Esophagus squamous epithelium (tissue), 5 donors: ENCODE data around the gene ZCCHC7. TPM values are rescaled to one million over a fixed set of nuclear protein-coding genes. Genes with fewer than 3 reads are reported as not detected.

Source experiments
- DNase-seq: peaks from one replicate; lab custom pipeline; 2025; lab: John Stamatoyannopoulos, UW
- H3K27ac ChIP-seq, 4 donors: fragments of 200-600 bp; sonication (generic); one replicate each; pipeline ENCODE4 v1.5.1; 2016 to 2019; ENCODE audit warnings: mild to moderate bottlenecking in 1 of 4
- H3K27me3 ChIP-seq, 4 donors: fragments of 200-600 bp; sonication (generic); 1 replicate in 3 of 4; 2 replicates in 1 of 4; pipeline versions ENCODE4 v1.5.1 to v1.6.0; 2017 to 2021; ENCODE audit warnings: antibody characterized with exemption in 1 of 4
- H3K36me3 ChIP-seq, 3 donors: fragments of 200-600 bp; sonication (generic); one replicate each; pipeline ENCODE4 v1.5.1; 2016 to 2019
- H3K4me1 ChIP-seq, 3 donors: fragments of 200-600 bp; sonication (generic); one replicate each; pipeline ENCODE4 v1.5.1; 2017 to 2019
- H3K4me3 ChIP-seq, 4 donors: fragments of 200-600 bp; sonication (generic); 1 replicate in 3 of 4; 2 replicates in 1 of 4; pipeline ENCODE4 v1.5.1; 2016 to 2019; ENCODE audit warnings: mild to moderate bottlenecking in 2 of 4, moderate library complexity in 1 of 4
- H3K9me3 ChIP-seq, 3 donors: fragments of 200-600 bp; sonication (generic); one replicate each; pipeline ENCODE4 v1.5.1; 2016 to 2019
- POLR2A ChIP-seq, 4 donors: fragments of 450-650 bp; IDR thresholded peaks; one replicate each; pipeline ENCODE4 v1.6.1; 2017; ENCODE audit warnings: antibody characterized with exemption in 4 of 4, mild to moderate bottlenecking in 4 of 4, moderate library complexity in 3 of 4
- WGBS, 2 donors: methylation state at CpG; one replicate each; pipeline ENCODE4 v1.1.5; 2018; 5-methylcytosine and 5-hydroxymethylcytosine counted together
- intact Hi-C: fragments of 100-400 bp; cut with DNase I; formaldehyde crosslinking; loops from one replicate; pipeline ENCODE4 v1.15.0; 2022
- total RNA-seq, 4 donors: library from RNA; depleted of rRNA; stranded (reverse); fragments of >200 nt; gene quantifications; one replicate each; pipeline ENCODE4 v1.1.0, GENCODE V29; 2016
- TF ChIP-seq, protein P1 (sequence below), 6 experiments: fragments of 450-650 bp in 4 of 6; fragments of 200-600 bp in 2 of 6; sonication (generic) in 2 of 6; IDR thresholded peaks; one replicate each; pipeline ENCODE4 v1.5.1; 2016 to 2019; ENCODE audit warnings: antibody characterized with exemption in 6 of 6, mild to moderate bottlenecking in 4 of 6, moderate library complexity in 4 of 6
- donor health status: DM: yes; HTN: yes; CAD: no.

ZCCHC7 gene
- total RNA-seq, 4 donors from 2014 or later, result 6.1 to 21.6 (median 13.0) TPM

GRCh38 chr9:37342493-37342892 lies 222.1 kb downstream of the ZCCHC7 start:
- intact Hi-C loops, result no loop called here
- DNase-seq, result no peak
- H3K27ac ChIP-seq, result no peak overlapping the region
- H3K4me3 ChIP-seq, result no peak overlapping the region
- H3K9me3 ChIP-seq, result no peaks in the 10 kb centered on the region
- H3K4me1 ChIP-seq, result no peaks in the 10 kb centered on the region
- 76 to 87% methylated on average over 2 of the region's 2 CpGs for WGBS, 2 donors
- H3K27me3 ChIP-seq, result no peaks in the 10 kb centered on the region
- no peak for TF ChIP-seq POLR2A (IDR thresholded peaks at IDR 0.05)
- TF ChIP-seq, protein P1, sequence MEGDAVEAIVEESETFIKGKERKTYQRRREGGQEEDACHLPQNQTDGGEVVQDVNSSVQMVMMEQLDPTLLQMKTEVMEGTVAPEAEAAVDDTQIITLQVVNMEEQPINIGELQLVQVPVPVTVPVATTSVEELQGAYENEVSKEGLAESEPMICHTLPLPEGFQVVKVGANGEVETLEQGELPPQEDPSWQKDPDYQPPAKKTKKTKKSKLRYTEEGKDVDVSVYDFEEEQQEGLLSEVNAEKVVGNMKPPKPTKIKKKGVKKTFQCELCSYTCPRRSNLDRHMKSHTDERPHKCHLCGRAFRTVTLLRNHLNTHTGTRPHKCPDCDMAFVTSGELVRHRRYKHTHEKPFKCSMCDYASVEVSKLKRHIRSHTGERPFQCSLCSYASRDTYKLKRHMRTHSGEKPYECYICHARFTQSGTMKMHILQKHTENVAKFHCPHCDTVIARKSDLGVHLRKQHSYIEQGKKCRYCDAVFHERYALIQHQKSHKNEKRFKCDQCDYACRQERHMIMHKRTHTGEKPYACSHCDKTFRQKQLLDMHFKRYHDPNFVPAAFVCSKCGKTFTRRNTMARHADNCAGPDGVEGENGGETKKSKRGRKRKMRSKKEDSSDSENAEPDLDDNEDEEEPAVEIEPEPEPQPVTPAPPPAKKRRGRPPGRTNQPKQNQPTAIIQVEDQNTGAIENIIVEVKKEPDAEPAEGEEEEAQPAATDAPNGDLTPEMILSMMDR (IDR thresholded peaks at IDR 0.05), result no peak
- H3K36me3 ChIP-seq, result no peaks in the 10 kb centered on the region

GRCh38 chr9:37342895-37343294 lies 222.5 kb downstream of the ZCCHC7 start:
- H3K27ac ChIP-seq, result no peak overlapping the region
- intact Hi-C loops, result no loop called here
- no peaks in the 10 kb centered on the region for H3K27me3 ChIP-seq
- no peaks in the 10 kb centered on the region for H3K36me3 ChIP-seq
- no peaks in the 10 kb centered on the region for H3K9me3 ChIP-seq
- no peak for DNase-seq
- WGBS, 2 donors, result 74 to 85% methylated on average over 5 of the region's 5 CpGs
- TF ChIP-seq, protein P1 (IDR thresholded peaks at IDR 0.05), result no peak
- TF ChIP-seq POLR2A (IDR thresholded peaks at IDR 0.05), result no peak
- no peaks in the 10 kb centered on the region for H3K4me1 ChIP-seq
- H3K4me3 ChIP-seq, result no peak overlapping the region

DNA sequence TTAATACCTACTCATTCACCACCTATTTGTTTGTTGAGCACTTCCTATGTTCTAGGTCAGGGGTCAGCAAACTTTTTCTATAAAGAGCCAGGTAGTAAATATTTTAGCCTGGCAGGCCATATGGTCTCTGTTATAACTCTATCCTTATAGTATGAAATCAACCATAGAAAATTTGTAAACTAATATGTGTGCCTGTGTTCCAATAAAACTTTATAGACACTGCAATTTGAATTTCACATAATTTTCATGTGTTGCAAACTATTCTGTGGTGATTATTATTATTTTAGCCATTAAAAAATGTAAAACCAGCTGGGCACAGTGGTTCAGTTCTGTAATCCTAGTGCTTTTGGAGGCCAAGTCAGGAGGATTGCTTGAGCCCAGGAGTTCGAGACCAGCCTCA lies 223.3 kb downstream of the ZCCHC7 start:
- no peak overlapping the region for H3K4me3 ChIP-seq
- WGBS, 2 donors, result 100% methylated on average over 1 of the region's 1 CpG
- intact Hi-C loops, result no loop called here
- no peaks in the 10 kb centered on the region for H3K9me3 ChIP-seq
- no peaks in the 10 kb centered on the region for H3K4me1 ChIP-seq
- TF ChIP-seq POLR2A (IDR thresholded peaks at IDR 0.05), result no peak
- TF ChIP-seq, protein P1 (IDR thresholded peaks at IDR 0.05), result no peak
- H3K27ac ChIP-seq, result no peak overlapping the region
- DNase-seq, result no peak
- no peaks in the 10 kb centered on the region for H3K36me3 ChIP-seq
- H3K27me3 ChIP-seq, result no peaks in the 10 kb centered on the region

- DNase-seq, result no peak
- TF ChIP-seq, protein P1 (IDR thresholded peaks at IDR 0.05), result no peak
- TF ChIP-seq POLR2A (IDR thresholded peaks at IDR 0.05), result no peak
- no peaks in the 10 kb centered on the region for H3K4me1 ChIP-seq
- WGBS, 2 donors, result 93 to 97% methylated on average over 3 of the region's 3 CpGs
- peaks cover 0 to 11% (median 0%) of the 10 kb centered on the region in 3 donors for H3K36me3 ChIP-seq
- no peak overlapping the region for H3K4me3 ChIP-seq
- intact Hi-C loops, result no loop called here
- H3K9me3 ChIP-seq, result no peaks in the 10 kb centered on the region
- H3K27me3 ChIP-seq, result no peaks in the 10 kb centered on the region
- H3K27ac ChIP-seq, result no peak overlapping the region
Measured at GRCh38 chr9:37345038-37345437, 224.7 kb downstream of the ZCCHC7 start.

DNA sequence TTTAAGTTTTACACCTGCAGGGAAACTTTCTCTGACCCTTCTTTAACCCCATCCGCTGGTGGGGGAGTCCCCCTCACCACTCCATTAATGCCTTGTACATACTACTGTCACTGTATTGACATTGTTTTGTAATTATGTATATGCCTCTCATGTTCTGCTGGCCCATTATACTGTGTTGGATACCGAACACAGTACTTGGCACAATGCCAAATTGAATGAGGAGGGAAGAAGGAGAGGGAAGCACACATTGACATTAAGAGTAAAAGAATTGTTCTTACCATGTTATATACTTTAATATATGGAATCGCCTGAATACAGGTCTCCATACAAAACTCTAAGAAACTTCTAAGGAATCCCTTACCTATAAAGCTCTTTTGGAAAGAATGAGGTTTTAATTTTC lies 228.5 kb downstream of the ZCCHC7 start:
- Histone ChIP-seq H3K4me1 (no peaks in the 10 kb centered on the region), H3K9me3 (no peaks in the 10 kb centered on the region), H3K36me3 (peaks cover 0 to 29% (median 0%) of the 10 kb centered on the region in 3 donors), H3K27me3 (no peaks in the 10 kb centered on the region), H3K4me3 (no peak overlapping the region), H3K27ac (no peak overlapping the region)
- 79 to 81% methylated on average over 3 of the region's 3 CpGs for WGBS, 2 donors
- TF ChIP-seq, protein P1 (IDR thresholded peaks at IDR 0.05), result no peak
- TF ChIP-seq POLR2A (IDR thresholded peaks at IDR 0.05), result no peak
- DNase-seq, result no peak
- intact Hi-C loops, result no loop called here
